GM23248 (cell line): ENCODE measurements around the gene ACE. TPM values are rescaled to one million over a fixed set of nuclear protein-coding genes. Genes with fewer than 3 reads are reported as not detected.

Experiments
- DNase-seq: peaks from one replicate; pipeline ENCODE4 v3.0.0-alpha.2; 2015
- H2AFZ ChIP-seq: fragments of 200-600 bp; sonication (generic); 2 replicates; pipeline ENCODE4 v1.6.1; 2016; ENCODE audit warnings: antibody characterized with exemption
- H3F3A ChIP-seq: fragments of 200-600 bp; sonication (generic); 2 replicates; pipeline ENCODE4 v1.6.1; 2016; ENCODE audit warnings: mild to moderate bottlenecking, antibody characterized with exemption, mixed run types; ENCODE audit not compliant: insufficient read depth
- H3K27ac ChIP-seq: fragments of 200-600 bp; sonication (generic); 2 replicates; pipeline ENCODE4 v1.5.1; 2016; ENCODE audit warnings: mild to moderate bottlenecking
- H3K27me3 ChIP-seq: fragments of 200-600 bp; sonication (generic); replicated peaks from 2 replicates; pipeline ENCODE4 v1.6.1; 2016; ENCODE audit warnings: mild to moderate bottlenecking; ENCODE audit not compliant: insufficient read depth
- H3K36me3 ChIP-seq: fragments of 200-600 bp; sonication (generic); 2 replicates; pipeline ENCODE4 v1.6.1; 2016; ENCODE audit warnings: low read depth, mild to moderate bottlenecking
- H3K4me1 ChIP-seq: fragments of 200-600 bp; sonication (generic); 2 replicates; pipeline ENCODE4 v1.6.1; 2016; ENCODE audit warnings: mild to moderate bottlenecking; ENCODE audit not compliant: insufficient read depth
- H3K4me2 ChIP-seq: fragments of 200-600 bp; sonication (generic); one replicate; pipeline ENCODE4 v1.6.1; 2016; ENCODE audit warnings: mild to moderate bottlenecking; ENCODE audit not compliant: unreplicated experiment
- H3K4me3 ChIP-seq: fragments of 200-600 bp; sonication (generic); 2 replicates; pipeline ENCODE4 v1.5.1; 2016; ENCODE audit warnings: mild to moderate bottlenecking
- H3K79me2 ChIP-seq: fragments of 200-600 bp; sonication (generic); 2 replicates; pipeline ENCODE4 v1.6.1; 2016; ENCODE audit warnings: mild to moderate bottlenecking; ENCODE audit not compliant: insufficient read depth
- H3K9ac ChIP-seq: fragments of 200-600 bp; sonication (generic); 2 replicates; pipeline ENCODE4 v1.6.1; 2016; ENCODE audit warnings: mild to moderate bottlenecking
- H3K9me2 ChIP-seq: fragments of 200-600 bp; sonication (generic); 2 replicates; pipeline ENCODE4 v1.6.1; 2016; ENCODE audit warnings: mixed run types, mild to moderate bottlenecking, moderate library complexity; ENCODE audit not compliant: insufficient read depth
- H3K9me3 ChIP-seq: fragments of 200-600 bp; sonication (generic); one replicate; pipeline ENCODE4 v1.6.1; 2017; ENCODE audit warnings: low read depth
- H4K20me1 ChIP-seq: fragments of 200-600 bp; sonication (generic); 2 replicates; pipeline ENCODE4 v1.6.0; 2016; ENCODE audit not compliant: insufficient read depth
- EZH2 ChIP-seq: fragments of 200-600 bp; sonication (generic); IDR thresholded peaks from 2 replicates; pipeline ENCODE4 v1.6.1; 2018; ENCODE audit warnings: antibody characterized with exemption, mild to moderate bottlenecking; ENCODE audit not compliant: insufficient read depth, poor library complexity, severe bottlenecking
- EZH2phosphoT487 ChIP-seq: fragments of 200-600 bp; sonication (generic); IDR thresholded peaks from 2 replicates; pipeline ENCODE4 v1.6.1; 2018; ENCODE audit warnings: antibody characterized with exemption, moderate library complexity, mild to moderate bottlenecking, low read depth; ENCODE audit not compliant: insufficient read depth
- WGBS, 2 experiments: methylation state at CpG; one replicate each; pipeline ENCODE4 v1.1.6; 2015 to 2017; ENCODE audit warnings: low lambda C conversion rate in 2 of 2, low coverage in 1 of 2; ENCODE audit errors: missing lambda C conversion rate in 2 of 2; 5-methylcytosine and 5-hydroxymethylcytosine counted together
- in situ Hi-C: fragments of 300-500 bp; cut with MboI; formaldehyde crosslinking; loops from 2 replicates; pipeline ENCODE4 v1.15.0; 2020
- polyA plus RNA-seq: library from polyadenylated mRNA; unstranded; fragments of >200 nt; fragmentation: Nextera tagmentation; extraction: Ambion mirVana; gene quantifications from 2 replicates; pipeline ENCODE4 v1.2.1, GENCODE V29; 2016
- total RNA-seq: library from RNA; depleted of rRNA; stranded (reverse); fragments of >200 nt; shearing (Covaris generic); gene quantifications from 2 replicates; pipeline ENCODE4 v1.2.3, GENCODE V29; 2014

Gene ACE
- total and polyA plus RNA-seq, 2 experiments from 2014 or later: 2.2 to 3.4 TPM

GRCh38 chr17:63436523-63437110 lies 40.2 kb upstream of the ACE start:
- H3K4me2 ChIP-seq: no peak overlapping the region
- WGBS, 2 experiments: 97 to 99% methylated on average over 16 to 17 of the region's 17 CpGs

GRCh38 chr17:63437287-63438091 lies 39.4 kb upstream of the ACE start:
- 43 to 56% methylated on average over 21 to 50 of the region's 55 CpGs for WGBS, 2 experiments
- no peaks in the 10 kb centered on the region for H3K9me3 ChIP-seq
- no peak overlapping the region for H3K27ac ChIP-seq
- TF ChIP-seq EZH2: no peak
- no peak for TF ChIP-seq EZH2phosphoT487
- peaks cover 11% of the 10 kb centered on the region for H3F3A ChIP-seq
- in situ Hi-C loops: no loop called here
- no peaks in the 10 kb centered on the region for H3K9me2 ChIP-seq
- peak; percentile 53 for DNase-seq
- H4K20me1 ChIP-seq: no peaks in the 10 kb centered on the region
- no peak overlapping the region for H3K4me2 ChIP-seq
- H2AFZ ChIP-seq: no peak overlapping the region
- no peak overlapping the region for H3K4me3 ChIP-seq
- no peak overlapping the region for H3K9ac ChIP-seq
- peaks cover 25% of the 10 kb centered on the region for H3K4me1 ChIP-seq
- H3K36me3 ChIP-seq: no peaks in the 10 kb centered on the region
- H3K79me2 ChIP-seq: no peaks in the 10 kb centered on the region
- no peaks in the 10 kb centered on the region for H3K27me3 ChIP-seq

More at GRCh38 chr17:63436523-63437110, 40.2 kb upstream of the ACE start:
- Histone ChIP-seq H3K9me3 (no peaks in the 10 kb centered on the region), H3K9me2 (no peaks in the 10 kb centered on the region), H3K27ac (no peak overlapping the region), H3K4me1 (peaks cover 29% of the 10 kb centered on the region), H4K20me1 (no peaks in the 10 kb centered on the region), H3K27me3 (no peaks in the 10 kb centered on the region), H3K36me3 (no peaks in the 10 kb centered on the region), H3K9ac (no peak overlapping the region), H2AFZ (no peak overlapping the region), H3F3A (peaks cover 19% of the 10 kb centered on the region), H3K4me3 (no peak overlapping the region), H3K79me2 (no peaks in the 10 kb centered on the region)
- in situ Hi-C loops: no loop called here
- no peak for DNase-seq
- TF ChIP-seq EZH2 (no peak), EZH2phosphoT487 (no peak)

- Histone ChIP-seq H3K4me2 (no peak overlapping the region), H2AFZ (no peak overlapping the region), H3K9ac (no peak overlapping the region), H3K36me3 (no peaks in the 10 kb centered on the region), H4K20me1 (no peaks in the 10 kb centered on the region), H3K9me3 (no peaks in the 10 kb centered on the region), H3K27ac (no peak overlapping the region), H3K9me2 (no peaks in the 10 kb centered on the region), H3K4me3 (no peak overlapping the region), H3K27me3 (no peaks in the 10 kb centered on the region), H3F3A (0 out of 2 replicates have a peak, but pooled peaks cover 5% of the 10 kb centered on the region), H3K79me2 (no peaks in the 10 kb centered on the region), H3K4me1 (peaks cover 18% of the 10 kb centered on the region)
- TF ChIP-seq EZH2phosphoT487: no peak
- TF ChIP-seq EZH2: no peak
- no peak for DNase-seq
- in situ Hi-C loops: no loop called here
- WGBS, 2 experiments: 72 to 75% methylated on average over 33 to 46 of the region's 46 CpGs
Measured at GRCh38 chr17:63438092-63439051, 38.5 kb upstream of the ACE start.

GRCh38 chr17:63439687-63440086 lies 37.2 kb upstream of the ACE start:
- WGBS, 2 experiments: 59 to 63% methylated on average over 8 of the region's 8 CpGs
- DNase-seq: peak; percentile 54
- Histone ChIP-seq H3K36me3 (no peaks in the 10 kb centered on the region), H3F3A (0 out of 2 replicates have a peak, but pooled peaks cover 6% of the 10 kb centered on the region), H3K4me1 (peaks cover 6% of the 10 kb centered on the region; the same call in 1 of the 2 replicates), H3K9ac (peak overlapping the region; percentile 18; the same call in 1 of the 2 replicates), H2AFZ (peak overlapping the region; percentile 30), H3K27ac (peak overlapping the region; percentile 34), H3K4me3 (0 out of 2 replicates have a peak overlapping the region, but pooled peaks have one; percentile 28), H3K27me3 (no peaks in the 10 kb centered on the region), H3K4me2 (no peak overlapping the region), H3K9me3 (no peaks in the 10 kb centered on the region), H3K9me2 (no peaks in the 10 kb centered on the region), H3K79me2 (no peaks in the 10 kb centered on the region), H4K20me1 (no peaks in the 10 kb centered on the region)
- in situ Hi-C loops: no loop called here
- TF ChIP-seq EZH2: no peak
- no peak for TF ChIP-seq EZH2phosphoT487
